Calu3 (cell line): ENCODE results near the gene MSL1. TPM values are rescaled to one million over a fixed set of nuclear protein-coding genes. Genes with fewer than 3 reads are reported as not detected.

Source experiments
- BruUV-seq: library from RNA; stranded (reverse); fragments of 400-500 nt; replicated peaks from 2 replicates; lab custom pipeline; 2021; lab: Mats Ljungman, UMichigan
- CTCF ChIA-PET: fragments of 300-600 bp; sonication (Branson Sonifier 250); formaldehyde crosslinking; loops from one replicate; lab custom pipeline; 2022; ENCODE audit warnings: antibody characterized with exemption; lab: Charles Lee
- DNase-seq: peaks from one replicate; pipeline ENCODE4 v3.0.0; 2022
- H3K27ac Mint-ChIP-seq: one replicate; pipeline ENCODE4 v1.8.0; 2022; ENCODE audit warnings: mixed read lengths; ENCODE audit not compliant: unreplicated experiment
- H3K27me3 Mint-ChIP-seq: one replicate; pipeline ENCODE4 v1.8.0; 2022; ENCODE audit warnings: mixed read lengths; ENCODE audit not compliant: unreplicated experiment
- H3K36me3 Mint-ChIP-seq: one replicate; pipeline ENCODE4 v1.8.0; 2022; ENCODE audit warnings: mild to moderate bottlenecking, moderate library complexity, mixed read lengths; ENCODE audit not compliant: insufficient read depth, unreplicated experiment
- H3K4me1 Mint-ChIP-seq: one replicate; pipeline ENCODE4 v1.8.0; 2022; ENCODE audit warnings: mild to moderate bottlenecking, low read depth, mixed read lengths; ENCODE audit not compliant: unreplicated experiment
- H3K4me3 Mint-ChIP-seq: one replicate; pipeline ENCODE4 v1.8.0; 2022; ENCODE audit warnings: mild to moderate bottlenecking, low read depth, moderate library complexity, mixed read lengths; ENCODE audit not compliant: unreplicated experiment
- H3K9me3 Mint-ChIP-seq: one replicate; pipeline ENCODE4 v1.8.0; 2022; ENCODE audit warnings: low read depth, mixed read lengths; ENCODE audit not compliant: unreplicated experiment
- intact Hi-C: fragments of 100-400 bp; cut with micrococcal nuclease; formaldehyde crosslinking; loops from one replicate; pipeline ENCODE4 v1.10.0; 2022; ENCODE audit not compliant: unreplicated experiment
- total RNA-seq: library from RNA; stranded (reverse); gene quantifications from 2 replicates; pipeline ENCODE4 v1.2.3, GENCODE V29; 2022
- TF ChIP-seq, protein P1 (sequence below): fragments of 200-600 bp; IDR thresholded peaks from one replicate; pipeline ENCODE4 v1.8.0; 2022; ENCODE audit warnings: antibody characterized with exemption; ENCODE audit not compliant: unreplicated experiment

Gene MSL1
- total RNA-seq, 1 experiment from 2014 or later = 505 TPM

GRCh38 chr17:40075942-40076498, 45.8 kb upstream of the MSL1 start:
- no peak for DNase-seq
- Mint-ChIP-seq H3K27ac (peak overlapping the region; percentile 6), H3K4me3 (peak overlapping the region; percentile 14), H3K27me3 (no peaks in the 10 kb centered on the region), H3K4me1 (peaks cover 64% of the 10 kb centered on the region), H3K9me3 (no peaks in the 10 kb centered on the region), H3K36me3 (peaks cover 44% of the 10 kb centered on the region)
- CTCF ChIA-PET = interaction anchor here (0.5 to 37.1 kb wide), 73 partner anchors 9 to 1570 kb away, joined by 3 to 1006 read pairs (median 6); partner anchors contain the start of genes CASC3, CSF3, ERBB2 and MED24
- intact Hi-C loops = loop anchor here (1.0 kb wide), 3 partner anchors 11 to 37 kb away; no protein-coding TSS in a partner anchor
- TF ChIP-seq, protein P1, sequence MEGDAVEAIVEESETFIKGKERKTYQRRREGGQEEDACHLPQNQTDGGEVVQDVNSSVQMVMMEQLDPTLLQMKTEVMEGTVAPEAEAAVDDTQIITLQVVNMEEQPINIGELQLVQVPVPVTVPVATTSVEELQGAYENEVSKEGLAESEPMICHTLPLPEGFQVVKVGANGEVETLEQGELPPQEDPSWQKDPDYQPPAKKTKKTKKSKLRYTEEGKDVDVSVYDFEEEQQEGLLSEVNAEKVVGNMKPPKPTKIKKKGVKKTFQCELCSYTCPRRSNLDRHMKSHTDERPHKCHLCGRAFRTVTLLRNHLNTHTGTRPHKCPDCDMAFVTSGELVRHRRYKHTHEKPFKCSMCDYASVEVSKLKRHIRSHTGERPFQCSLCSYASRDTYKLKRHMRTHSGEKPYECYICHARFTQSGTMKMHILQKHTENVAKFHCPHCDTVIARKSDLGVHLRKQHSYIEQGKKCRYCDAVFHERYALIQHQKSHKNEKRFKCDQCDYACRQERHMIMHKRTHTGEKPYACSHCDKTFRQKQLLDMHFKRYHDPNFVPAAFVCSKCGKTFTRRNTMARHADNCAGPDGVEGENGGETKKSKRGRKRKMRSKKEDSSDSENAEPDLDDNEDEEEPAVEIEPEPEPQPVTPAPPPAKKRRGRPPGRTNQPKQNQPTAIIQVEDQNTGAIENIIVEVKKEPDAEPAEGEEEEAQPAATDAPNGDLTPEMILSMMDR = no peak
- TSS peak; percentile 12 for BruUV-seq

DNA sequence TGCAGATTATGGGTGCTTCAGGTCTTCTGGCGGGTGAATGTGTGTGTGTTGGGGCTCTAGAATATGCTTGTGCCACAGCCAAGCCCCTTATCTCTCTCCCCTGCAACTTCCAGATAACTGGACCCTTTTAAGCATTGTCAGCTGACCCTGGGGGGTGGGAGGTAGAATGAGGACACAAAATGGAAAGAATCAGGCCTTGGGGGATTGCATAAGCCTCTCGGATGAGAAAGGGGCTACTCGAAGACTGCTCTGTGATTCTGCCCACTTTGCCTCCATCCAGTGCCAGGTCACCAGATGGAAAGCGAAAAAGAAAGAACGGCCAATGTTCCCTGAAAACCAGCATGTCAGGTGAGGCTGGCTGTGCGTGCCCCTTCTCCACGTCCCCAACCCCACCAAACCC, 45.2 kb upstream of the MSL1 start:
- H3K27ac Mint-ChIP-seq = no peak overlapping the region
- peaks cover 58% of the 10 kb centered on the region for H3K4me1 Mint-ChIP-seq
- peaks cover 38% of the 10 kb centered on the region for H3K36me3 Mint-ChIP-seq
- H3K9me3 Mint-ChIP-seq = no peaks in the 10 kb centered on the region
- no peak for DNase-seq
- no TSS peak for BruUV-seq
- no peak overlapping the region for H3K4me3 Mint-ChIP-seq
- intact Hi-C loops = no loop called here
- H3K27me3 Mint-ChIP-seq = no peaks in the 10 kb centered on the region
- TF ChIP-seq, protein P1 = no peak
- CTCF ChIA-PET = interaction anchor here (1.7 to 37.1 kb wide), 15 partner anchors 8 to 377 kb away, joined by 5 to 1006 read pairs (median 45); partner anchors contain the start of genes CASC3, CSF3, ERBB2 and MED24

- intact Hi-C loops = no loop called here
- Mint-ChIP-seq H3K4me1 (peaks cover 28% of the 10 kb centered on the region), H3K36me3 (peaks cover 16% of the 10 kb centered on the region), H3K27ac (no peak overlapping the region), H3K27me3 (no peaks in the 10 kb centered on the region), H3K4me3 (no peak overlapping the region), H3K9me3 (no peaks in the 10 kb centered on the region)
- no peak for DNase-seq
- BruUV-seq = no TSS peak
- CTCF ChIA-PET = interaction anchor here (0.7 to 37.1 kb wide), 7 partner anchors 9 to 210 kb away, joined by 3 to 1006 read pairs (median 18); partner anchors contain the start of genes MED24, NR1D1 and THRA
- TF ChIP-seq, protein P1 = no peak
Observed at GRCh38 chr17:40079545-40079944, 42.2 kb upstream of the MSL1 start.

DNA sequence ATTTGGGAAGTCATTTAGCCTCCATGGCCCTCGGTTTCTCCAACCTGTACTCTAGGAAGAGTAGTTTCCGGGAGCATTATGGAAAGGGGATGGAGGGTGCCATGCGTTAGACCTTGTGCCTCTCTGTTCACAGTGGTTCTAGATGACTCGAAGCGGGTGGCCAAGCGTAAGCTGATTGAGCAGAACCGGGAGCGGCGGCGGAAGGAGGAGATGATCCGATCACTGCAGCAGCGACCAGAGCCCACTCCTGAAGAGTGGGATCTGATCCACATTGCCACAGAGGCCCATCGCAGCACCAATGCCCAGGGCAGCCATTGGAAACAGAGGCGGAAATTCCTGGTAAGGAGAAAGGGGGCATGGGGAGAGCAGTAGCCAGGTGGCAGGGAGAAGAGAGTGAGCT, 37.3 kb upstream of the MSL1 start:
- CTCF ChIA-PET = interaction anchor here (0.6 to 37.1 kb wide), 14 partner anchors 10 to 198 kb away, joined by 3 to 1006 read pairs (median 6); partner anchors contain the start of genes MED24, NR1D1 and THRA
- no peaks in the 10 kb centered on the region for H3K9me3 Mint-ChIP-seq
- no peak overlapping the region for H3K27ac Mint-ChIP-seq
- H3K27me3 Mint-ChIP-seq = no peaks in the 10 kb centered on the region
- no peaks in the 10 kb centered on the region for H3K4me1 Mint-ChIP-seq
- no peaks in the 10 kb centered on the region for H3K36me3 Mint-ChIP-seq
- intact Hi-C loops = no loop called here
- TF ChIP-seq, protein P1 = no peak
- no TSS peak for BruUV-seq
- no peak overlapping the region for H3K4me3 Mint-ChIP-seq
- DNase-seq = no peak
